Calu3 (cell line): ENCODE measurements around the gene OSMR. TPM values are rescaled to one million over a fixed set of nuclear protein-coding genes. Genes with fewer than 3 reads are reported as not detected.

Source experiments
- BruUV-seq: library from RNA; stranded (reverse); fragments of 400-500 nt; replicated peaks from 2 replicates; lab custom pipeline; 2021; lab: Mats Ljungman, UMichigan
- CTCF ChIA-PET: fragments of 300-600 bp; sonication (Branson Sonifier 250); formaldehyde crosslinking; loops from one replicate; lab custom pipeline; 2022; ENCODE audit warnings: antibody characterized with exemption; lab: Charles Lee
- DNase-seq: peaks from one replicate; pipeline ENCODE4 v3.0.0; 2022
- H3K27ac Mint-ChIP-seq: one replicate; pipeline ENCODE4 v1.8.0; 2022; ENCODE audit warnings: mixed read lengths; ENCODE audit not compliant: unreplicated experiment
- H3K27me3 Mint-ChIP-seq: one replicate; pipeline ENCODE4 v1.8.0; 2022; ENCODE audit warnings: mixed read lengths; ENCODE audit not compliant: unreplicated experiment
- H3K36me3 Mint-ChIP-seq: one replicate; pipeline ENCODE4 v1.8.0; 2022; ENCODE audit warnings: mild to moderate bottlenecking, moderate library complexity, mixed read lengths; ENCODE audit not compliant: insufficient read depth, unreplicated experiment
- H3K4me1 Mint-ChIP-seq: one replicate; pipeline ENCODE4 v1.8.0; 2022; ENCODE audit warnings: mild to moderate bottlenecking, low read depth, mixed read lengths; ENCODE audit not compliant: unreplicated experiment
- H3K4me3 Mint-ChIP-seq: one replicate; pipeline ENCODE4 v1.8.0; 2022; ENCODE audit warnings: mild to moderate bottlenecking, low read depth, moderate library complexity, mixed read lengths; ENCODE audit not compliant: unreplicated experiment
- H3K9me3 Mint-ChIP-seq: one replicate; pipeline ENCODE4 v1.8.0; 2022; ENCODE audit warnings: low read depth, mixed read lengths; ENCODE audit not compliant: unreplicated experiment
- intact Hi-C: fragments of 100-400 bp; cut with micrococcal nuclease; formaldehyde crosslinking; loops from one replicate; pipeline ENCODE4 v1.10.0; 2022; ENCODE audit not compliant: unreplicated experiment
- total RNA-seq: library from RNA; stranded (reverse); gene quantifications from 2 replicates; pipeline ENCODE4 v1.2.3, GENCODE V29; 2022
- TF ChIP-seq, protein P1 (sequence below): fragments of 200-600 bp; IDR thresholded peaks from one replicate; pipeline ENCODE4 v1.8.0; 2022; ENCODE audit warnings: antibody characterized with exemption; ENCODE audit not compliant: unreplicated experiment

Gene OSMR
- total RNA-seq, 1 experiment from 2014 or later: 76.4 TPM

GRCh38 chr5:38896760-38897159, 50.9 kb downstream of the OSMR start:
- Mint-ChIP-seq H3K27ac (no peak overlapping the region), H3K4me1 (no peaks in the 10 kb centered on the region), H3K36me3 (peaks cover 13% of the 10 kb centered on the region), H3K9me3 (peaks cover 9% of the 10 kb centered on the region), H3K4me3 (no peak overlapping the region), H3K27me3 (no peaks in the 10 kb centered on the region)
- no peak for DNase-seq
- BruUV-seq: no TSS peak
- CTCF ChIA-PET: no interaction called here
- TF ChIP-seq, protein P1, sequence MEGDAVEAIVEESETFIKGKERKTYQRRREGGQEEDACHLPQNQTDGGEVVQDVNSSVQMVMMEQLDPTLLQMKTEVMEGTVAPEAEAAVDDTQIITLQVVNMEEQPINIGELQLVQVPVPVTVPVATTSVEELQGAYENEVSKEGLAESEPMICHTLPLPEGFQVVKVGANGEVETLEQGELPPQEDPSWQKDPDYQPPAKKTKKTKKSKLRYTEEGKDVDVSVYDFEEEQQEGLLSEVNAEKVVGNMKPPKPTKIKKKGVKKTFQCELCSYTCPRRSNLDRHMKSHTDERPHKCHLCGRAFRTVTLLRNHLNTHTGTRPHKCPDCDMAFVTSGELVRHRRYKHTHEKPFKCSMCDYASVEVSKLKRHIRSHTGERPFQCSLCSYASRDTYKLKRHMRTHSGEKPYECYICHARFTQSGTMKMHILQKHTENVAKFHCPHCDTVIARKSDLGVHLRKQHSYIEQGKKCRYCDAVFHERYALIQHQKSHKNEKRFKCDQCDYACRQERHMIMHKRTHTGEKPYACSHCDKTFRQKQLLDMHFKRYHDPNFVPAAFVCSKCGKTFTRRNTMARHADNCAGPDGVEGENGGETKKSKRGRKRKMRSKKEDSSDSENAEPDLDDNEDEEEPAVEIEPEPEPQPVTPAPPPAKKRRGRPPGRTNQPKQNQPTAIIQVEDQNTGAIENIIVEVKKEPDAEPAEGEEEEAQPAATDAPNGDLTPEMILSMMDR: no peak
- intact Hi-C loops: no loop called here

GRCh38 chr5:38899936-38900335, 54.1 kb downstream of the OSMR start:
- Mint-ChIP-seq H3K4me1 (no peaks in the 10 kb centered on the region), H3K36me3 (peaks cover 25% of the 10 kb centered on the region), H3K27me3 (no peaks in the 10 kb centered on the region), H3K27ac (no peak overlapping the region), H3K4me3 (no peak overlapping the region), H3K9me3 (peaks cover 12% of the 10 kb centered on the region)
- TF ChIP-seq, protein P1: no peak
- BruUV-seq: no TSS peak
- intact Hi-C loops: no loop called here
- CTCF ChIA-PET: no interaction called here
- no peak for DNase-seq

- TF ChIP-seq, protein P1: no peak
- Mint-ChIP-seq H3K27me3 (no peaks in the 10 kb centered on the region), H3K27ac (no peak overlapping the region), H3K36me3 (peaks cover 41% of the 10 kb centered on the region), H3K9me3 (peaks cover 16% of the 10 kb centered on the region), H3K4me1 (no peaks in the 10 kb centered on the region), H3K4me3 (no peak overlapping the region)
- no peak for DNase-seq
- CTCF ChIA-PET: no interaction called here
- intact Hi-C loops: no loop called here
- BruUV-seq: no TSS peak
Measured at GRCh38 chr5:38905516-38905915, 59.7 kb downstream of the OSMR start.

- intact Hi-C loops: no loop called here
- no peak overlapping the region for H3K27ac Mint-ChIP-seq
Measured at GRCh38 chr5:38906503-38906902, 60.7 kb downstream of the OSMR start.

More at GRCh38 chr5:38906503-38906902, 60.7 kb downstream of the OSMR start:
- CTCF ChIA-PET: no interaction called here
- TF ChIP-seq, protein P1: no peak
- no TSS peak for BruUV-seq
- Mint-ChIP-seq H3K9me3 (peaks cover 16% of the 10 kb centered on the region), H3K4me1 (no peaks in the 10 kb centered on the region), H3K36me3 (peaks cover 41% of the 10 kb centered on the region), H3K27me3 (no peaks in the 10 kb centered on the region), H3K4me3 (no peak overlapping the region)
- no peak for DNase-seq
